Glutamatergic neuron (in vitro differentiated cells): ENCODE data around the gene SIRPG. TPM values are rescaled to one million over a fixed set of nuclear protein-coding genes. Genes with fewer than 3 reads are reported as not detected.

ENCODE experiments used
- DNase-seq: peaks from one replicate; pipeline ENCODE4 v3.0.0; 2022
- H3K27ac Mint-ChIP-seq: one replicate; pipeline ENCODE4 v1.8.0; 2020; ENCODE audit warnings: mild to moderate bottlenecking, mixed read lengths, inconsistent platforms; ENCODE audit not compliant: unreplicated experiment
- H3K27me3 Mint-ChIP-seq: one replicate; pipeline ENCODE4 v1.8.0; 2020; ENCODE audit warnings: mild to moderate bottlenecking, moderate library complexity, mixed read lengths, inconsistent platforms; ENCODE audit not compliant: unreplicated experiment
- H3K36me3 Mint-ChIP-seq: one replicate; pipeline ENCODE4 v1.8.0; 2020; ENCODE audit warnings: mild to moderate bottlenecking, mixed read lengths, inconsistent platforms; ENCODE audit not compliant: unreplicated experiment
- H3K4me1 Mint-ChIP-seq: one replicate; pipeline ENCODE4 v1.8.0; 2020; ENCODE audit warnings: mild to moderate bottlenecking, low read depth, mixed read lengths, inconsistent platforms; ENCODE audit not compliant: unreplicated experiment
- H3K4me3 Mint-ChIP-seq: one replicate; pipeline ENCODE4 v1.8.0; 2020; ENCODE audit warnings: mild to moderate bottlenecking, mixed read lengths, inconsistent platforms; ENCODE audit not compliant: unreplicated experiment
- H3K9me3 Mint-ChIP-seq: one replicate; pipeline ENCODE4 v1.8.0; 2020; ENCODE audit warnings: mild to moderate bottlenecking, moderate library complexity, mixed read lengths, inconsistent platforms; ENCODE audit not compliant: unreplicated experiment
- total RNA-seq: library from RNA; stranded (reverse); fragmentation: NEBNext Ultra II Directional; extraction: Animal tissue kit (Norgen Biotek cat#: 25700); gene quantifications from one replicate; pipeline ENCODE4 v1.2.1, GENCODE V29; 2021; ENCODE audit not compliant: unreplicated experiment
- TF ChIP-seq, protein P1 (sequence below): fragments of 200-600 bp; sonication (generic); IDR thresholded peaks from one replicate; pipeline ENCODE4 v1.5.0; 2021; ENCODE audit not compliant: partially characterized antibody, unreplicated experiment

The SIRPG gene
- total RNA-seq, 1 donor from 2014 or later = not detected

DNA sequence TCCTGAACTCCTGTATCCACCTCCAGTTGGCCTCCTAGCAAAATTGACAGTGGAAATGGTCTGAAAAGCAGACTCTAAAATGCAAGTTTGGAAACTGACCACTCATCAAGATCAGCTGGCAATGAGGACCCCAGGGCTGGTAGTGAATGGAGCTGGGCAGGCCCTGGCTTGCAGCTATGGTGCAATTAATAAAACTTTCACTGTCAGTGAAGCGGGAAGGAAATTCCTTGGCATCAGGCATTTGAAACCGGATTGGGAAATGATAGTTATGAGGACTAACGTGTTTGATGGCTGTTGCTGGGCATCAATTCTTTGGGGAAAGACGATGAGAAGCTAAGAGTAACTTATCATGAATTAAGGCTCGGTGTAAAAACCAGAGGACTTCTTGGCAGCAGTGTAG, 56.8 kb downstream of the SIRPG start:
- Mint-ChIP-seq H3K27me3 (no peaks in the 10 kb centered on the region), H3K9me3 (no peaks in the 10 kb centered on the region), H3K27ac (no peak overlapping the region), H3K4me1 (no peaks in the 10 kb centered on the region), H3K36me3 (no peaks in the 10 kb centered on the region), H3K4me3 (no peak overlapping the region)
- DNase-seq = no peak
- TF ChIP-seq, protein P1, sequence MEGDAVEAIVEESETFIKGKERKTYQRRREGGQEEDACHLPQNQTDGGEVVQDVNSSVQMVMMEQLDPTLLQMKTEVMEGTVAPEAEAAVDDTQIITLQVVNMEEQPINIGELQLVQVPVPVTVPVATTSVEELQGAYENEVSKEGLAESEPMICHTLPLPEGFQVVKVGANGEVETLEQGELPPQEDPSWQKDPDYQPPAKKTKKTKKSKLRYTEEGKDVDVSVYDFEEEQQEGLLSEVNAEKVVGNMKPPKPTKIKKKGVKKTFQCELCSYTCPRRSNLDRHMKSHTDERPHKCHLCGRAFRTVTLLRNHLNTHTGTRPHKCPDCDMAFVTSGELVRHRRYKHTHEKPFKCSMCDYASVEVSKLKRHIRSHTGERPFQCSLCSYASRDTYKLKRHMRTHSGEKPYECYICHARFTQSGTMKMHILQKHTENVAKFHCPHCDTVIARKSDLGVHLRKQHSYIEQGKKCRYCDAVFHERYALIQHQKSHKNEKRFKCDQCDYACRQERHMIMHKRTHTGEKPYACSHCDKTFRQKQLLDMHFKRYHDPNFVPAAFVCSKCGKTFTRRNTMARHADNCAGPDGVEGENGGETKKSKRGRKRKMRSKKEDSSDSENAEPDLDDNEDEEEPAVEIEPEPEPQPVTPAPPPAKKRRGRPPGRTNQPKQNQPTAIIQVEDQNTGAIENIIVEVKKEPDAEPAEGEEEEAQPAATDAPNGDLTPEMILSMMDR = no peak

DNA sequence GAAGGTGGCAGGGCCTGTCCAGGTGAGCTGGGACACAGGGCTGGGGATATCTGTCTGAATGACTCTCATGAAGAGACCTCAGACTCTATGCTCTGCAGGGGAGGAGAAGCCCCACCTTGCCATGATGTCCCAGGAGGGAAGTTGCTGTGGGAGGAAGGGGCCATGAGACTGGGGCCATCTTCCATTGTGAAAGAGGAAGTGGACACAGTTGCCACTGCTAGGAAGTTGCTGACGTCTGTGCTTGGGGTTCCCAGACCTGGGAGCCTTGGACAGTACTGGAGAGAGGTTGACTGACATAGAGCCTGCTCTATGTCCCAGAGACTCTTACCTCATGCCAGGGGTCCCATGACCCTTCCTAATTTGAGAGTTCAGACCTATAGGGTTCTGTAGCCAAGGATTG, 62.2 kb downstream of the SIRPG start:
- no peak overlapping the region for H3K4me3 Mint-ChIP-seq
- H3K27ac Mint-ChIP-seq = no peak overlapping the region
- no peaks in the 10 kb centered on the region for H3K36me3 Mint-ChIP-seq

DNA sequence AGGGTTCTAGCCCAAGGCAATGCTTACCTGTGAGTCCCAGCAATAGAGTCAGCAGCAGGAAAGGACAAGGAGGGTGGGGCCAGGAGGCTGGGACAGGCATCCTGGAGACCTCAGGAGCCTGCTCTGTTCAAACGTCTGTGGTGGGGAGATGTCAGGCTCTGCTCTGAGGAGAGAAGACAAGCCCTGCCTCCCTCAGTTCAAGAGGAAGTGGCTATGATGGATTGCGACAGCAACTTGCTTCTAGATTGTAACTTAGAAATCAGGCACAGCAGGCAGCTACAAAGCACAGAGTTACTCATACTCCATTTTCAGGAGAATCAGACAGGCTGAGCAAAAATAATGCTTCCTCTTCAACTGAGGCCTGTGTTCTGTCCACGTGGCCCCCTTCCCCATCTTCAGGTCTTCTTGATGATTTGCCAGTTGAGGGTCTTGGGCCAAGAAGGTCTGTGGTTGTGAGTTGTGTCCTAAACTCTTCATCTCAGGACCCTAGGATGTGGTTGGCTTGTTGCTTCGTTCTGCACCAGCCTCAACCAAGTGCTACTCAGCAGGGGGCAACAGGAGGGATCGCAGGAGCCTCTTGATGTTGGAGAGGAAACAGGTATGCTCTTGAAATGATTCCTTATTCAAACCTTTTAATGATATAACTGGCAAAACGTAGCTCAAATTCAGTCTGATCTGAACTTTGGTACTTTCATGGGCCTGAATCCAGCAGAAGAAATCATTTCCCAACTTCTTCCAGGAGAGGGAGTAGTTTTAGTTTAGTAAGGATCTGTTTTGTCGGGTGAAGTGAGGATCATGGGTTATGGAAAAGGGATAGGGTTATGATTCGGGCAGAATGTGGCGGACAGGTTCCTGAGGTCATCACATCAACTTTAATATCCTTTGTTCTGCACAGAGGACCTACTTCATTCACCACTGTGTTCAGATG, 68.8 kb downstream of the SIRPG start:
- no peak overlapping the region for H3K4me3 Mint-ChIP-seq
- no peaks in the 10 kb centered on the region for H3K9me3 Mint-ChIP-seq
- TF ChIP-seq, protein P1 = no peak
- H3K27ac Mint-ChIP-seq = no peak overlapping the region
- H3K27me3 Mint-ChIP-seq = no peaks in the 10 kb centered on the region
- no peak for DNase-seq
- no peaks in the 10 kb centered on the region for H3K4me1 Mint-ChIP-seq
- H3K36me3 Mint-ChIP-seq = no peaks in the 10 kb centered on the region

More for the DNA sequence above, 62.2 kb downstream of the SIRPG start:
- Mint-ChIP-seq H3K4me1 (no peaks in the 10 kb centered on the region), H3K9me3 (no peaks in the 10 kb centered on the region), H3K27me3 (no peaks in the 10 kb centered on the region)
- DNase-seq = no peak
- TF ChIP-seq, protein P1 = no peak

DNA sequence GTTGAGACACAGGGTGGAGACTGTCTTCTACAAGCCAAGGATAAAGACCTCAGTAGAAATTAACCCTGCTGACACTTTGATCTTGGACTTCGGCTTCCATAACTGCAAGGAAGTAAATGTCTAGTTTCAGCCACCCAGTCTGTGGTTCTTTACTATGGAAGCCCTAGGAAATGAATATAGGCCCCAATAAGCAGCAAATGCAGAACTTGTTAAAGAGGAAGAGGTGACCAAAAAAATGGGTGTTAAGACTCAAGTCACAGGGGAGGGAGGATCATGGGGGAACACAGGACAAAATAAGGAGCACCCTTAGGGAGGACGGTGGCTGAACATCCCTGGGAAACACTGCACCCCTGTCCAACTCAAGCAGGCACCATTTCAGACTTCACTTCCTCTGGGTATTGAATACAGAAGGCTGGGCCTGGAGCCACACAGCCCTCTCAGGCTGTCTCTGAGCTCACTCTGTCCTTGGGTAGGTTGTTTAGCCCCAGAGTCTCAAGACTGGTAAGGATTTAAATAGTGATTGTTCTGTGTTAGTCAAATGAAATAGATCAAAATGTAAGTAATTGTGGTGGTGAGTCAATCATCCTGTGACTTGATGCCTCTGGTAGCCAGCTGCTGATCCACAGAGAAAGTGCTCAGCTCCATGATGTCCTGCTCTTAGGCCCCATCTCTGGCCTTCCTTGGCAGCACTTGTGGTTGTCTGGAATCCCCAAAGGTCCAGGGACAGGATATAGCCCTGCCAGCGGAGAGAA, 69.6 kb downstream of the SIRPG start:
- DNase-seq = no peak
- no peak overlapping the region for H3K27ac Mint-ChIP-seq
- no peaks in the 10 kb centered on the region for H3K27me3 Mint-ChIP-seq
- TF ChIP-seq, protein P1 = no peak
- no peaks in the 10 kb centered on the region for H3K36me3 Mint-ChIP-seq
- no peaks in the 10 kb centered on the region for H3K9me3 Mint-ChIP-seq
- H3K4me1 Mint-ChIP-seq = no peaks in the 10 kb centered on the region
- no peak overlapping the region for H3K4me3 Mint-ChIP-seq
